ENCODE results near the gene NT5C1B.

The NT5C1B gene

DNA sequence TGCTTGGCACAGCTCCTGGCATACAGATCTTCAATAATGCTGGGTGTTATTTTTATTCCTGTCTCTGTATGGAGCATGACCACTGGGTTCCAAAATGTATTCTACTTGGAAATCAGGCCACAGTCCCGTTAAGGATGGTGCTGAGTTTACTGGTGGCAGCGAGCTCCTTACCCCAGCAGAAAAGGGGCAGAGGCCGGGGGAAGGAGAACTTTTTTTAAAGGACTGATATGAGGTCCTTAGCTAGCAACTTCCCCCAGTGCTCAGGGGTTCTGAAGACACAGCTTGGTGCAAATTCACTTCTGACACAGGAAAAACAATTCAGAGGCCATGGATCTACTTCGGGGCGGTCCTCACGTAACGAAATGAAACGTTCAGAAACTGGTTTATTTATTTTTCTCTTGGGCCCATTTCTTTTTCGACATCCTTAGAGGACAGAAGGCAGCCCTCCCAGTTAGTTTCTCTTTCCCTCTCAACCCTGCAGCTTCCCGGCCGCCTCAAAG, 29.8 kb downstream of the NT5C1B start:
- H3K4me1 ChIP-seq (ENCODE audit: control insufficient read depth in 5 of 5, insufficient read depth in 5 of 5, low read length in 5 of 5), result peaks cover 0 to 27% (median 23%) of the 10 kb centered on the region in 5 donors
- H3K9me3 ChIP-seq (ENCODE audit: control insufficient read depth in 5 of 5, low read length in 5 of 5), result peaks cover 0 to 2% (median 0%) of the 10 kb centered on the region in 5 donors
- no peaks in the 10 kb centered on the region for H3K27me3 ChIP-seq (ENCODE audit: control insufficient read depth in 5 of 5, insufficient read depth in 4 of 5, low read length in 5 of 5)
- peak overlapping the region; percentile 93 for H3K27ac ChIP-seq (ENCODE audit: low read depth, low read length)
- H3K4me3 ChIP-seq (ENCODE audit: low read depth in 1 of 5, low read length in 5 of 5), result peak overlapping the region; percentile 74 to 91 (median 76)
- H3K36me3 ChIP-seq (ENCODE audit: control insufficient read depth in 5 of 5, insufficient read depth in 5 of 5, low read length in 5 of 5), result peaks cover 6 to 11% (median 6%) of the 10 kb centered on the region in 5 donors
- peak overlapping the region; percentile 39 to 98 (median 92) for H3K9ac ChIP-seq (ENCODE audit: low read length in 5 of 5)

DNA sequence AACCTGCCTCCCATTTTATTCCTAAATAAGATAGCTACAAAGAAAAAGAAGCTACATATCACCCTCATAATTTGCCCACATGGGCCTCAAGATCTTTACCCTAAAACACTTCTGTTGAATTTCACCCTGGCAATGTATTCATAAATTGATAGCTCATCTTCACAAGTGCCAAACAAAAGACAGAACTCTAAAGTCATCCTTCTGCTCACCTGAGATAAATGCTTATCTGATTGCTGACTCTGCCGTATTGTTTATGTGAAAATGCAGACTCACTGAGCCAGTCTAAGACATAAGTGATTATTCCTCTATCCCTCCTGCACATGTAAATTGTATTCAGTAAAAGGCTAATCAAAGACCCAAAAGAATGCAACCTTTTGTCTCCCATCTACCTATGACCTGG, 30.9 kb downstream of the NT5C1B start:
- Histone ChIP-seq H3K36me3 (ENCODE audit: control insufficient read depth in 5 of 5, insufficient read depth in 5 of 5, low read length in 5 of 5) (peaks cover 7 to 20% (median 11%) of the 10 kb centered on the region in 5 donors), H3K4me1 (ENCODE audit: control insufficient read depth in 5 of 5, insufficient read depth in 5 of 5, low read length in 5 of 5) (peaks cover 0 to 27% (median 23%) of the 10 kb centered on the region in 5 donors), H3K27ac (ENCODE audit: low read depth, low read length) (no peak overlapping the region), H3K27me3 (ENCODE audit: control insufficient read depth in 5 of 5, insufficient read depth in 4 of 5, low read length in 5 of 5) (no peaks in the 10 kb centered on the region), H3K9ac (ENCODE audit: low read length in 5 of 5) (no peak overlapping the region), H3K9me3 (ENCODE audit: control insufficient read depth in 5 of 5, low read length in 5 of 5) (no peaks in the 10 kb centered on the region), H3K4me3 (ENCODE audit: low read depth in 1 of 5, low read length in 5 of 5) (no peak overlapping the region)

DNA sequence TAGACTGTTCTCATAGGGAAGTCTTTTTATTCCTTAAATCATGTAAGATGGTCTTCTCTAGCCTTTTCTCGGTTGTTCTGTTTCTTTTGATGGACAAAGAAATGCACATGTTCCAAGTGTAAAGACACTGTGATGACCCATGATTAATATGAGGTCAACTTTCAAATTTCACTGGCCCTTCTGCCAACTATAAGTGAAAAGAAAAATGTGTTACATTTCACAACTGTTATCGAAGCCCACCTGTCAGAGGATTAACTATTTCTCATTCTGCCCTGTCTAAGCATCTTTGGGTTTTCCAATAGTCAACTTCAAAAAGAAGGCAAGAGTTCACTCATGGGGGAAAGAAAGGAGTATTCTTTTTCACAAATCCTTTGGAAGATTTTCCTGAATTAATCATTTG, 32.2 kb downstream of the NT5C1B start:
- Histone ChIP-seq H3K27me3 (ENCODE audit: control insufficient read depth in 5 of 5, insufficient read depth in 4 of 5, low read length in 5 of 5) (no peaks in the 10 kb centered on the region), H3K9me3 (ENCODE audit: control insufficient read depth in 5 of 5, low read length in 5 of 5) (no peaks in the 10 kb centered on the region), H3K27ac (ENCODE audit: low read depth, low read length) (no peak overlapping the region), H3K9ac (ENCODE audit: low read length in 5 of 5) (no peak overlapping the region), H3K36me3 (ENCODE audit: control insufficient read depth in 5 of 5, insufficient read depth in 5 of 5, low read length in 5 of 5) (peaks cover 7 to 20% (median 11%) of the 10 kb centered on the region in 5 donors), H3K4me3 (ENCODE audit: low read depth in 1 of 5, low read length in 5 of 5) (no peak overlapping the region), H3K4me1 (ENCODE audit: control insufficient read depth in 5 of 5, insufficient read depth in 5 of 5, low read length in 5 of 5) (peaks cover 0 to 27% (median 23%) of the 10 kb centered on the region in 5 donors)

DNA sequence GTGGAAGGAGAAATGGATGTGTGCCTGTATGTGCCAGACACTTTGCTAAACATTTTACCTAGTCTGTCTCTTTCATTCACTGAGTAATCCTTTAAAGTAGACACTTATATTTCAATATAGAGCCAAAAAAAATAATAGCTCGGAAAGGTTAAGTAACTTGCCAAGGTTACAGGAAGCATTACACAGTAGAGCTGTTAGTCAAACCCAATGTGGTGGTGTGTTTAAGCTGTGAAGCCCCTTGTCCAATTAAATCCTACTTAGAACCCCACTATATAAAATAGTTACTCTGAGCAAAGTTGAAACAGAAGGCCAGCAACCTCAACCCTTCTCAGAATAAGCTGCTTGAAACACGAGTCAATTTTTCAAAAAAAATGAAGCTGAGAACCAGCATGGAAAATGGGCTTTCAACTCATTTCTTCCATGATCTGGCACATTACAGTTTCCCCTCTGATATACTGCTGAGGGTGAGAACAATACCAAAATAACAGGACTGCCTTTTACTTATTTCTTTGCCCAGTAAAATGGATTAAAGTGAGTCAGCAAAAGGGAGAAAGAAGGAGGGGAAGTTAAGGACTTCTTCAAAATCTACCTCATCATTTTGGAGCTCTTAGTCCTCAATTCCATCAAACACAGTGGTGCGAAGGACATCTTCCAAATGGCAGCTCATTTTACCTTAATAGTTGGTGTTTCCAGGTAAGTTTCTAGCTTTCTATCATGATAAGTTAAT, 36.9 kb downstream of the NT5C1B start:
- Histone ChIP-seq H3K9me3 (ENCODE audit: control insufficient read depth in 5 of 5, low read length in 5 of 5) (no peaks in the 10 kb centered on the region), H3K36me3 (ENCODE audit: control insufficient read depth in 5 of 5, insufficient read depth in 5 of 5, low read length in 5 of 5) (peaks cover 7 to 20% (median 11%) of the 10 kb centered on the region in 5 donors), H3K27ac (ENCODE audit: low read depth, low read length) (no peak overlapping the region), H3K9ac (ENCODE audit: low read length in 5 of 5) (no peak overlapping the region), H3K27me3 (ENCODE audit: control insufficient read depth in 5 of 5, insufficient read depth in 4 of 5, low read length in 5 of 5) (no peaks in the 10 kb centered on the region), H3K4me1 (ENCODE audit: control insufficient read depth in 5 of 5, insufficient read depth in 5 of 5, low read length in 5 of 5) (peaks cover 0 to 9% (median 4%) of the 10 kb centered on the region in 5 donors), H3K4me3 (ENCODE audit: low read depth in 1 of 5, low read length in 5 of 5) (no peak overlapping the region)

DNA sequence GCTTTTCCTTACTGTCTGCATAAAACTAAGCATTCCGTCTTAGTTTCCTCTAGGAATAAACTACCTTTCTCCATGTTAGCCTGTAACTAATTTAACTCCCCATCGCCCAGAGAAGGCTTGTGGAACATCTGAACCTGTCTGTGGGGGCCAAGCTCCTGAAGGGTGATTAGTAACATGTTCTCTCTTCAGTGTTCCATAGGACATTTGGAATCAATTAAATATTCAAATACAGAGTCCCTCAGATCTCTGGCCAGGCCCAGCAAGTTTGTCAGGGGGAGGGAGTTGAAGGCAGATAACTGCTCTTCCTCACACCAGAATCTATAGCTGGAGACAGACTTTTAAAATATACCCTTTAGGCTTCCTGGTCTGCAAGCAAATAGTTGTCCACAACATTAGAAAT, 37.7 kb downstream of the NT5C1B start:
- Histone ChIP-seq H3K4me1 (ENCODE audit: control insufficient read depth in 5 of 5, insufficient read depth in 5 of 5, low read length in 5 of 5) (peaks cover 0 to 4% (median 4%) of the 10 kb centered on the region in 5 donors), H3K36me3 (ENCODE audit: control insufficient read depth in 5 of 5, insufficient read depth in 5 of 5, low read length in 5 of 5) (peaks cover 7 to 20% (median 11%) of the 10 kb centered on the region in 5 donors), H3K27ac (ENCODE audit: low read depth, low read length) (no peak overlapping the region), H3K9ac (ENCODE audit: low read length in 5 of 5) (no peak overlapping the region), H3K27me3 (ENCODE audit: control insufficient read depth in 5 of 5, insufficient read depth in 4 of 5, low read length in 5 of 5) (no peaks in the 10 kb centered on the region), H3K9me3 (ENCODE audit: control insufficient read depth in 5 of 5, low read length in 5 of 5) (no peaks in the 10 kb centered on the region), H3K4me3 (ENCODE audit: low read depth in 1 of 5, low read length in 5 of 5) (no peak overlapping the region)

DNA sequence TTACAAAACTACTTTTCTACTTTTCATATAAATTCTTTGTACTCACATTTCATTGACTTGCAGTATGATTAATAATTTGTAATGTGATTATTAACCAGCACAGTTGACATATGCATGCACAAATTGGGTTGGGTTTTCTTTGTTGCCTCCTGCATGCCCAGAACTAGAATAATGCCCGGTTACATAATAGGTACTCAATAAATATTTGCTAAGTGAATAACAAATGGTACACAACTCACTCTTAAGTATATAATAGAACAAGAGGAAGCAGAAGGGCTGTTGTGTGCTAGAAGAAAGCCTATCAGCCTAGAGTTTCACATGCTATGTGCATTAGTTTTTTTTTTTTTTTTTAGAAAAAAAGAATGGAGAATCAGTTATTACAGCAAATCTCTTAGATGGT, 38.2 kb downstream of the NT5C1B start:
- H3K4me1 ChIP-seq (ENCODE audit: control insufficient read depth in 5 of 5, insufficient read depth in 5 of 5, low read length in 5 of 5), result peaks cover 0 to 4% (median 4%) of the 10 kb centered on the region in 5 donors
- H3K36me3 ChIP-seq (ENCODE audit: control insufficient read depth in 5 of 5, insufficient read depth in 5 of 5, low read length in 5 of 5), result peaks cover 7 to 20% (median 11%) of the 10 kb centered on the region in 5 donors
- H3K27ac ChIP-seq (ENCODE audit: low read depth, low read length), result no peak overlapping the region

DNA sequence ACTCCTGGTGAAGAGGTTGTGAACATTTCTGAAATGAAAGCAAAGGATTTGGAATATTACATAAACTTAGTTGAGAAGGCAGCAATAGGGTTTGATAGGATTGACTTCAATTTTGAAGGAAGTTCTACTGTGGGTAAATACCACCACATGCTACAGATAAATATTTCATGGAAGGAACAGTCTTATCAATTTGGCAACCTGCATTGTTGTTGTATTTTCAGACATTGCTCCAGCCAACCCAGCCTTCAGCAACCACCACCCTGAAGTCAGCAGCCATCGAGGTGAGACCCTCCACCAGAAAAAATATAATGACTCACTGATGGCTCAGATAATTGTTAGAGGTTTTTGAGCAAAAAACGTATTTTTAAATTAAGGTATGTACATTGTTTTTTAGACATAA, 38.9 kb downstream of the NT5C1B start:
- H3K27ac ChIP-seq (ENCODE audit: low read depth, low read length), result no peak overlapping the region

More for the DNA sequence above, 38.2 kb downstream of the NT5C1B start:
- H3K4me3 ChIP-seq (ENCODE audit: low read depth in 1 of 5, low read length in 5 of 5), result no peak overlapping the region
- no peaks in the 10 kb centered on the region for H3K9me3 ChIP-seq (ENCODE audit: control insufficient read depth in 5 of 5, low read length in 5 of 5)
- no peaks in the 10 kb centered on the region for H3K27me3 ChIP-seq (ENCODE audit: control insufficient read depth in 5 of 5, insufficient read depth in 4 of 5, low read length in 5 of 5)
- H3K9ac ChIP-seq (ENCODE audit: low read length in 5 of 5), result no peak overlapping the region

DNA sequence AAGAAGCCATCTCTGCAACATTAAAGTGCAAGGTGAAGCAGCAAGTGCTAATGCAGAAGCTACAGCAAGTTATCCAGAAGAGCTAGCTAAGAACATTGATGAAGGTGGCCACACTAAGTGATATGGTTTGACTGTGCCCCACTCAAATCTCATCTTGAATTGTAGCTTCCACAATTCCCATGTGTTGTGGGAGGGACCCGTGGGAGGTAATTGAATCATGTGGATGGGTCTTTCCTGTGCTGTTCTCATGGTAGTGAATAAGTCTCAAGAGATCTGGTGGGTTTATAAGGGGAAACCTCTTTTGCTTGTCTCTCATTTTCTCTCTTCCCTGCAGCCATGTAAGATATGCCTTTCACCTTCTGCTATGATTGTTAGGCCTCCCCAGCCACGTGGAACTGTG, 40.3 kb downstream of the NT5C1B start:
- H3K9ac ChIP-seq (ENCODE audit: low read length in 5 of 5), result no peak overlapping the region
- peaks cover 0 to 4% (median 0%) of the 10 kb centered on the region in 5 donors for H3K36me3 ChIP-seq (ENCODE audit: control insufficient read depth in 5 of 5, insufficient read depth in 5 of 5, low read length in 5 of 5)

More for the DNA sequence above, 38.9 kb downstream of the NT5C1B start:
- Histone ChIP-seq H3K4me1 (ENCODE audit: control insufficient read depth in 5 of 5, insufficient read depth in 5 of 5, low read length in 5 of 5) (peaks cover 0 to 4% (median 4%) of the 10 kb centered on the region in 5 donors), H3K4me3 (ENCODE audit: low read depth in 1 of 5, low read length in 5 of 5) (no peak overlapping the region), H3K36me3 (ENCODE audit: control insufficient read depth in 5 of 5, insufficient read depth in 5 of 5, low read length in 5 of 5) (peaks cover 7 to 17% (median 11%) of the 10 kb centered on the region in 5 donors), H3K27me3 (ENCODE audit: control insufficient read depth in 5 of 5, insufficient read depth in 4 of 5, low read length in 5 of 5) (no peaks in the 10 kb centered on the region), H3K9me3 (ENCODE audit: control insufficient read depth in 5 of 5, low read length in 5 of 5) (no peaks in the 10 kb centered on the region), H3K9ac (ENCODE audit: low read length in 5 of 5) (no peak overlapping the region)

DNA sequence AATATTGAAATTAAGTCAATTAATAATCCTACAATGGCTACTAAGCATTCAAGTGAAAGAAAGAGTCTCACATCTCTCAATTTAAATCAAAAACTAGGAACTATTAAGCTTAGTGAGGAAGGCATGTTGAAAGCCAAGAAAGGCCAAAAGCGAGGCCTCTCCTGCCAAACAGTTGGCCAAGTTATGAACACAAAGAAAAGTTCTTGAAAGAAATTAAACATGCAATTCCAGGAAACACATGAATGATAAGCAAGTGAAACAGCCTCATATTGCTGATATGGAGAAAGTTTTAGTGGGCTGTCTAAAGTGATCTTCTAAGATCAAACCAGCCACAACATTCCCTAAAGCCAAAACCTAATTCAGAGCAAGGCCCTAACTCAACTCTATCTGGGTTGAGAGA, 40.7 kb downstream of the NT5C1B start:
- no peak overlapping the region for H3K4me3 ChIP-seq (ENCODE audit: low read depth in 1 of 5, low read length in 5 of 5)
- H3K27me3 ChIP-seq (ENCODE audit: control insufficient read depth in 5 of 5, insufficient read depth in 4 of 5, low read length in 5 of 5), result no peaks in the 10 kb centered on the region
- peaks cover 0 to 4% (median 4%) of the 10 kb centered on the region in 5 donors for H3K4me1 ChIP-seq (ENCODE audit: control insufficient read depth in 5 of 5, insufficient read depth in 5 of 5, low read length in 5 of 5)

More for the DNA sequence above, 40.3 kb downstream of the NT5C1B start:
- H3K27ac ChIP-seq (ENCODE audit: low read depth, low read length), result no peak overlapping the region
- H3K27me3 ChIP-seq (ENCODE audit: control insufficient read depth in 5 of 5, insufficient read depth in 4 of 5, low read length in 5 of 5), result no peaks in the 10 kb centered on the region
- H3K9me3 ChIP-seq (ENCODE audit: control insufficient read depth in 5 of 5, low read length in 5 of 5), result no peaks in the 10 kb centered on the region
- H3K4me3 ChIP-seq (ENCODE audit: low read depth in 1 of 5, low read length in 5 of 5), result no peak overlapping the region
- peaks cover 0 to 4% (median 4%) of the 10 kb centered on the region in 5 donors for H3K4me1 ChIP-seq (ENCODE audit: control insufficient read depth in 5 of 5, insufficient read depth in 5 of 5, low read length in 5 of 5)

DNA sequence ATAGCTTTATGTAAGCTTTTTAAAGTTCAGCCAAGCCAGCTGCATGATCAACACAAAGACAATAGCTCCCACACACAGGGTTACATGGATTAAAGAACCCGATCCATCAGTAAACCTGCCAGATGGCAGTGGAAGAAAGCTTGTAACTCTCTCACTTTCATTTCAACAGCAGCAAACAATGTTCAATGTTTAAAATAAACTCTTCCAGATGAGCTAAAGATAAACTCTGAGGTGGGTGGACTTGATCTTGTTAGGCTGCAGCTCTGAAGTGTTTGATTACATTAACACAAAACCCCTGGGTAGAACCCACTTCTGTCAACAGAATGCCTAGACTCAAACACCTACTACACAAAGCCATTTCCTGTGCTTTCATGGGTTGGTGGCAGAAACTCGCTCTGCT, 42.8 kb downstream of the NT5C1B start:
- H3K4me3 ChIP-seq (ENCODE audit: low read depth in 1 of 5, low read length in 5 of 5), result no peak overlapping the region
- H3K27me3 ChIP-seq (ENCODE audit: control insufficient read depth in 5 of 5, insufficient read depth in 4 of 5, low read length in 5 of 5), result no peaks in the 10 kb centered on the region
- no peak overlapping the region for H3K27ac ChIP-seq (ENCODE audit: low read depth, low read length)
- H3K36me3 ChIP-seq (ENCODE audit: control insufficient read depth in 5 of 5, insufficient read depth in 5 of 5, low read length in 5 of 5), result no peaks in the 10 kb centered on the region
- no peaks in the 10 kb centered on the region for H3K9me3 ChIP-seq (ENCODE audit: control insufficient read depth in 5 of 5, low read length in 5 of 5)
- peaks cover 0 to 4% (median 4%) of the 10 kb centered on the region in 5 donors for H3K4me1 ChIP-seq (ENCODE audit: control insufficient read depth in 5 of 5, insufficient read depth in 5 of 5, low read length in 5 of 5)
- H3K9ac ChIP-seq (ENCODE audit: low read length in 5 of 5), result no peak overlapping the region

More for the DNA sequence above, 40.7 kb downstream of the NT5C1B start:
- Histone ChIP-seq H3K27ac (ENCODE audit: low read depth, low read length) (no peak overlapping the region), H3K36me3 (ENCODE audit: control insufficient read depth in 5 of 5, insufficient read depth in 5 of 5, low read length in 5 of 5) (no peaks in the 10 kb centered on the region), H3K9me3 (ENCODE audit: control insufficient read depth in 5 of 5, low read length in 5 of 5) (no peaks in the 10 kb centered on the region), H3K9ac (ENCODE audit: low read length in 5 of 5) (no peak overlapping the region)
